Measurements from ENCODE around the gene NEUROG2.
"Not testable (repeated sequence)": the region's sequence is repeated elsewhere in the genome, so short reads cannot be mapped to it uniquely, and the experiment has no call there.

Gene NEUROG2

DNA sequence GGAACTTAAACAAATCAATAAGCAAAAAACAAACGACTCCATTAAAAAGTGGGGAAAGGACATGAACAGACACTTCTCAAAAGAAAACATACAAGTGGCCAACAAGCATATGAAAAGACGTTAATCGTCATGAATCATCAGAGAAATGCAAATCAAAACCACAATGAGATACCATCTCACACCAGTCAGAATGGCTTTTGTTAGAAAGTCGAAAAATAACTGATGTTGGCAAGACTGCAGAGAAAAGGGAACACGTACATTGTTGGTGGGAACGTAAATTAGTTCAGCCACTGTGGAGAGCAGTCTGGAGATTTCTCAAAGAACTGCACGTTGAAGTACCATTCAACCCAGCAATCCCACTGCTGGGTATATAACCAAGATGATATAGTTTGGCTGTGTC is 23.7 kb downstream of the NEUROG2 start:
- DNase-seq (ENCODE audit: extremely low read depth in 1 of 2, low read depth in 1 of 2), result no peak

DNA sequence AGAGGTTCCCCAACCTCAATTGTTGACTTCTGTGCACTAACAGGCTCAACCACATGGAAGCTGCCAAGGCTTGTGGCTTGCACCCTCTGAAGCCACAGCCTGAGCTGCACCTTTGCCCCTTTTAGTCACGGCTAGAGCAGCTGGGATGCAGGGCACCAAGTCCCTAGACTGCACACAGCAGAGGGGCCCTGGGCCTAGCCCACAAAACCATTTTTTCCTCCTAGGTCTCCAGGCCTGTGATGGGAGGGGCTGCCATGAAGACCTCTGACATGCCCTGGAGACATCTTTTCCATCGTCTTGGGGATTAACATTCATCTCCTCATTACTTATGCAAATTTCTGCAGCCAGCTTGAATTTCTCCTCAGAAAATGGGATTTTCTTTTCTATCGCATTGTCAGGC is 25.2 kb downstream of the NEUROG2 start:
- not testable (repeated sequence) for DNase-seq (ENCODE audit: extremely low read depth in 1 of 2, low read depth in 1 of 2)

DNA sequence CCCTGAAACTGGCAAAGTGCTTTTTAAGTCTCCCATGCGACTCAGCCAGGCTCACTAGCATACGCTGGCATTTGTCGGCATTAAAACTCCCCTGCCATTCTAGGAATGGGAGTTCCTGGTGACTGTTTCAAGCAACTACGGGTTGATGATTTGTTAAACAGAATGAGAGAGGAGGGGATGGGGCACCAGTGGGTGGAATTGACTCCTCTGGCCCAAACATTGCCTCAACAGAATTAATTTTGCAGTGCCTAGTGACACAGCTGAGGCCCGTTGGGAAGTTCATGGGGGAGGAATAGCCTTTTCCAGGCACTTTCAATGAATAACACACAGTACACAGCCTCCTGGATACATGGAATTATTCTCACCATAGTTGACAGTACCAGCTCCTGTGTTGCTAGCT is 30.1 kb downstream of the NEUROG2 start:
- no peak for DNase-seq (ENCODE audit: extremely low read depth in 1 of 2, low read depth in 1 of 2)

DNA sequence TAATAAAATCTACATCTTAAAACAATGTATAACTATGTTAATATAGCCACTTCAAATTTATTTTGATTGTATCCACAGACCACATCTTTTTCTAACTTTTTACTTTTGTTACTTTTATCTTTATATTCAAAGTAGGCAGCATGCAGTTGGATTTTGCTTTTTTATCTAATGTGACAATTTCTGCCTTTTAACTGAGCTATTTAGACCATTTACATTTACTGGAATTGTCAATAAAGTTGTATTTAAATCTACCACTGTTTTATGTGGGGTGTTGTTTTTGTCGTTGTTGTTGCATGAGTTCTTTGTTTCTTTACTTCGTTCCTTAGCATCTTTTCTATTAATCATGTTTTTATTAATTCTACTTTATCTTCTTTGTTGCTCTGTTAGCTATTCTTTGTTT is 42.0 kb downstream of the NEUROG2 start:
- DNase-seq (ENCODE audit: extremely low read depth in 1 of 2, low read depth in 1 of 2), result no peak

DNA sequence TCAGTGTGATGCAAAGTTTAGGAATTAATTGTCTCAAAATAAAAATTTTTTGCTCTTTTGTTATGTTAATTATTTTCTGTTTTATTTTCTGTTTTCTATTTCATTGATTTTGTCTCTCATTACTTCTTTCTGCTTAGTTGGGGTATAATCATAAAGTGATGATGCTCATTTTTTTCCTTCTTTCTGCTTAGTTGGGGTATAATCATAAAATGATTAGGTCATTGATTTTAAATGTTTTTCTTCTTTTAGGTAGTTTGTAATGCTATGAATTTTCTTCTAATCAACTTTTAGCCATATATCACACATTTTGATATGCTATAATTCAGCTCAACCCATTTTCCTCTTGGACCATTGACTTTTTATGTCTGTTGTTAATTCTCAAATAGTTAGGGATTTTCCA is 43.7 kb downstream of the NEUROG2 start:
- no peak for DNase-seq (ENCODE audit: extremely low read depth in 1 of 2, low read depth in 1 of 2)

All from stimulated activated CD8-positive, alpha-beta memory T cell treated with anti-CD3 and anti-CD28 coated beads, Interleukin-7, amount 100 ng/mL, for 48 hours (primary cell).